CD14-positive monocyte (primary cell): ENCODE results near the gene ANO2. TPM values are rescaled to one million over a fixed set of nuclear protein-coding genes. Genes with fewer than 3 reads are reported as not detected.

Source experiments
- DNase-seq, 3 donors: peaks; one replicate each; pipeline ENCODE4 v3.0.0-alpha.2; 2011 to 2022
- H2AFZ ChIP-seq: 2 replicates; pipeline ENCODE4 v1.6.0; 2012; ENCODE audit warnings: mild to moderate bottlenecking, low read depth, low read length, inconsistent platforms; ENCODE audit not compliant: insufficient read depth, poor library complexity, severe bottlenecking
- H3K27ac ChIP-seq, 2 donors: 1 replicate in 1 of 2; 2 replicates in 1 of 2; pipeline ENCODE4 v1.5.1; 2012 to 2013; ENCODE audit warnings: low read length in 2 of 2, control low read depth in 1 of 2, inconsistent platforms in 1 of 2, low read depth in 1 of 2, mild to moderate bottlenecking in 1 of 2
- H3K27me3 ChIP-seq, 2 donors: one replicate each; pipeline versions ENCODE4 v1.6.0 to v1.6.1; 2011 to 2013; ENCODE audit warnings: low read length in 2 of 2; ENCODE audit not compliant: control insufficient read depth in 2 of 2, insufficient read depth in 2 of 2
- H3K36me3 ChIP-seq, 2 donors: replicated peaks in 1 of 2; 1 replicate in 1 of 2; 2 replicates in 1 of 2; pipeline versions ENCODE4 v1.5.1 to v1.6.1; 2012 to 2013; ENCODE audit warnings: low read length in 2 of 2, control low read depth in 1 of 2, inconsistent platforms in 1 of 2, mild to moderate bottlenecking in 1 of 2; ENCODE audit not compliant: insufficient read depth in 2 of 2, control insufficient read depth in 1 of 2
- H3K4me1 ChIP-seq, 2 donors: 1 replicate in 1 of 2; 2 replicates in 1 of 2; pipeline versions ENCODE4 v1.5.1 to v1.6.1; 2012 to 2013; ENCODE audit warnings: low read length in 2 of 2, control low read depth in 1 of 2, inconsistent platforms in 1 of 2, mild to moderate bottlenecking in 1 of 2, moderate library complexity in 1 of 2; ENCODE audit not compliant: insufficient read depth in 2 of 2, control insufficient read depth in 1 of 2
- H3K4me2 ChIP-seq: replicated peaks from 2 replicates; pipeline ENCODE3; 2012; ENCODE audit warnings: low read length, moderate library complexity, mild to moderate bottlenecking; ENCODE audit not compliant: poor library complexity, severe bottlenecking; ENCODE audit errors: extremely low read depth
- H3K4me3 ChIP-seq, 3 experiments: fragments of 200-600 bp in 1 of 3; sonication (generic) in 1 of 3; replicated peaks in 1 of 3; 1 replicate in 2 of 3; 2 replicates in 1 of 3; pipeline ENCODE4 v1.5.1; 2011 to 2013; ENCODE audit warnings: low read length in 3 of 3, mild to moderate bottlenecking in 3 of 3, control low read depth in 2 of 3, low read depth in 2 of 3, inconsistent platforms in 1 of 3, moderate library complexity in 1 of 3
- H3K79me2 ChIP-seq: 2 replicates; pipeline ENCODE4 v1.6.0; 2012; ENCODE audit warnings: mild to moderate bottlenecking, control low read depth, inconsistent platforms, low read length, moderate library complexity; ENCODE audit not compliant: insufficient read depth
- H3K9ac ChIP-seq: 2 replicates; pipeline ENCODE4 v1.6.0; 2017; ENCODE audit warnings: low read length, mild to moderate bottlenecking; ENCODE audit not compliant: insufficient read depth, poor library complexity, severe bottlenecking
- H3K9me3 ChIP-seq, 2 donors: replicated peaks in 1 of 2; 1 replicate in 1 of 2; 2 replicates in 1 of 2; pipeline versions ENCODE4 v1.5.1 to v1.6.1; 2012 to 2013; ENCODE audit warnings: low read length in 2 of 2, control low read depth in 1 of 2; ENCODE audit not compliant: control insufficient read depth in 1 of 2, insufficient read depth in 1 of 2
- H4K20me1 ChIP-seq: 2 replicates; pipeline ENCODE4 v1.6.0; 2012; ENCODE audit warnings: mild to moderate bottlenecking, low read length, control low read depth, moderate library complexity; ENCODE audit not compliant: insufficient read depth
- H3K27ac Mint-ChIP-seq, 7 donors: one replicate each; pipeline ENCODE4 v1.8.0; 2020; ENCODE audit warnings: mild to moderate bottlenecking in 7 of 7, mixed read lengths in 7 of 7, moderate library complexity in 6 of 7, inconsistent platforms in 2 of 7
- H3K27me3 Mint-ChIP-seq, 3 donors: one replicate each; pipeline ENCODE4 v1.8.0; 2021 to 2022; ENCODE audit warnings: low read depth in 3 of 3, mild to moderate bottlenecking in 3 of 3, mixed read lengths in 3 of 3, moderate library complexity in 3 of 3, inconsistent platforms in 1 of 3
- H3K36me3 Mint-ChIP-seq, 2 donors: one replicate each; pipeline ENCODE4 v1.8.0; 2020; ENCODE audit warnings: mixed read lengths in 2 of 2, inconsistent platforms in 1 of 2, mild to moderate bottlenecking in 1 of 2
- H3K4me1 Mint-ChIP-seq: one replicate; pipeline ENCODE4 v1.8.0; 2020; ENCODE audit warnings: mild to moderate bottlenecking, mixed read lengths
- H3K4me3 Mint-ChIP-seq, 2 donors: one replicate each; pipeline ENCODE4 v1.8.0; 2020; ENCODE audit warnings: mild to moderate bottlenecking in 2 of 2, mixed read lengths in 2 of 2, moderate library complexity in 1 of 2
- H3K9me3 Mint-ChIP-seq, 7 donors: one replicate each; pipeline ENCODE4 v1.8.0; 2020 to 2022; ENCODE audit warnings: mixed read lengths in 7 of 7, mild to moderate bottlenecking in 6 of 7, moderate library complexity in 6 of 7, inconsistent platforms in 2 of 7
- CTCF ChIP-seq: fragments of 200-600 bp; IDR thresholded peaks from one replicate; pipeline ENCODE4 v1.8.0; 2022; ENCODE audit warnings: antibody characterized with exemption, mild to moderate bottlenecking
- WGBS: methylation state at CpG from one replicate; pipeline ENCODE4 v1.1.5; 2013; ENCODE audit warnings: missing lambda C conversion rate; ENCODE audit not compliant: insufficient coverage; 5-methylcytosine and 5-hydroxymethylcytosine counted together
- intact Hi-C, 2 donors: fragments of 100-400 bp; cut with micrococcal nuclease; formaldehyde crosslinking; loops; one replicate each; pipeline versions ENCODE4 v1.15.0 to v1.15.1; 2023
- polyA plus RNA-seq, 3 donors: library from polyadenylated mRNA; depleted of rRNA in 1 of 3; unstranded in 2 of 3; stranded (reverse) in 1 of 3; fragments of 300-500 nt in 2 of 3; fragments of >200 nt in 1 of 3; fragmentation: Illumina TruSeq in 2 of 3; gene quantifications; 1 replicate in 2 of 3; 2 replicates in 1 of 3; pipeline ENCODE4 v1.2.3, GENCODE V29; 2012 to 2021

ANO2 gene
- polyA plus RNA-seq, 3 donors, result not detected

GRCh38 chr12:5556033-5556614 lies 388.9 kb downstream of the ANO2 start:
- TF ChIP-seq CTCF, result peak; percentile 51
- H3K27me3 ChIP-seq, result no peaks in the 10 kb centered on the region
- H3K36me3 Mint-ChIP-seq, result no peaks in the 10 kb centered on the region
- intact Hi-C loops, result no loop called here
- peaks cover 0 to 5% (median 4%) of the 10 kb centered on the region in 3 donors for H3K27me3 Mint-ChIP-seq
- H2AFZ ChIP-seq, result no peak overlapping the region
- H3K4me1 ChIP-seq, result no peaks in the 10 kb centered on the region
- H3K27ac Mint-ChIP-seq, result no peak overlapping the region
- no peaks in the 10 kb centered on the region for H4K20me1 ChIP-seq
- no peak overlapping the region for H3K27ac ChIP-seq
- no peak for DNase-seq
- H3K4me3 Mint-ChIP-seq, result no peak overlapping the region
- no peak overlapping the region for H3K4me2 ChIP-seq
- no peak overlapping the region for H3K9ac ChIP-seq
- H3K4me1 Mint-ChIP-seq, result no peaks in the 10 kb centered on the region
- H3K9me3 Mint-ChIP-seq, result peaks cover 0 to 7% (median 3%) of the 10 kb centered on the region in 7 donors
- no peaks in the 10 kb centered on the region for H3K79me2 ChIP-seq
- 92% methylated on average over 6 of the region's 13 CpGs for WGBS
- H3K4me3 ChIP-seq, result no peak overlapping the region
- peaks cover 0 to 3% of the 10 kb centered on the region in 2 donors for H3K9me3 ChIP-seq
- no peaks in the 10 kb centered on the region for H3K36me3 ChIP-seq

GRCh38 chr12:5554711-5555110 lies 390.3 kb downstream of the ANO2 start:
- no peak for TF ChIP-seq CTCF
- H3K9me3 ChIP-seq, result peaks cover 0 to 3% of the 10 kb centered on the region in 2 donors
- intact Hi-C loops, result no loop called here
- Mint-ChIP-seq H3K36me3 (no peaks in the 10 kb centered on the region), H3K9me3 (peaks cover 2 to 10% (median 4%) of the 10 kb centered on the region in 7 donors), H3K4me3 (no peak overlapping the region), H3K27ac (no peak overlapping the region), H3K4me1 (no peaks in the 10 kb centered on the region), H3K27me3 (peaks cover 3 to 6% (median 5%) of the 10 kb centered on the region in 3 donors)
- no peak overlapping the region for H3K4me2 ChIP-seq
- no peaks in the 10 kb centered on the region for H3K4me1 ChIP-seq
- H3K27me3 ChIP-seq, result no peaks in the 10 kb centered on the region
- H3K27ac ChIP-seq, result no peak overlapping the region
- no peak overlapping the region for H2AFZ ChIP-seq
- H4K20me1 ChIP-seq, result no peaks in the 10 kb centered on the region
- no CpG with 5 or more reads among the region's 4 CpGs for WGBS
- no peak for DNase-seq
- H3K4me3 ChIP-seq, result no peak overlapping the region
- H3K79me2 ChIP-seq, result no peaks in the 10 kb centered on the region
- no peaks in the 10 kb centered on the region for H3K36me3 ChIP-seq
- no peak overlapping the region for H3K9ac ChIP-seq
